HCT116 (cell line): ENCODE results near the gene TMEM128. TPM values are rescaled to one million over a fixed set of nuclear protein-coding genes. Genes with fewer than 3 reads are reported as not detected.

ENCODE experiments used
- ATAC-seq: fragments of 200-7000 bp; cut with Tn5 transposase; 2 replicates; pipeline ENCODE4 v1.9.1; 2020; ENCODE audit warnings: mild to moderate bottlenecking, moderate library complexity
- BruUV-seq: library from RNA; stranded (reverse); fragments of 400-500 nt; replicated peaks from 2 replicates; lab custom pipeline; 2021; lab: Mats Ljungman, UMichigan
- CTCF ChIA-PET: fragments of 300-600 bp; sonication (Branson Sonifier 250); formaldehyde crosslinking; loops from one replicate; lab custom pipeline; 2021; ENCODE audit warnings: antibody characterized with exemption; lab: Charles Lee
- POLR2A ChIA-PET: fragments of 300-600, 350-600 bp; sonication (Branson Sonifier 250); formaldehyde crosslinking; loops from one replicate; lab custom pipeline; 2021; ENCODE audit warnings: antibody characterized with exemption; lab: Charles Lee
- RAD21 ChIA-PET, 2 experiments: fragments of 300-600 bp; sonication (Branson Sonifier 250); formaldehyde crosslinking; loops; one replicate each; lab custom pipeline; 2023; ENCODE audit warnings: low total read pairs in 2 of 2; ENCODE audit not compliant: uncharacterized antibody in 2 of 2, unreplicated experiment in 2 of 2, low non-redundant PET in 1 of 2; lab: Charles Lee
- DNase-seq: peaks from one replicate; pipeline ENCODE4 v3.0.0-alpha.2; 2010; ENCODE audit warnings: low read depth, low spot score
- H2AFZ ChIP-seq: fragments of 200-600 bp; shearing (Covaris generic), sonication (generic); 2 replicates; pipeline ENCODE4 v1.6.1; 2017; ENCODE audit warnings: low read depth, mixed run types, mixed read lengths, antibody characterized with exemption, low read length; ENCODE audit not compliant: poor library complexity, severe bottlenecking
- H3K27ac ChIP-seq: 2 replicates; pipeline ENCODE4 v1.5.1; 2012; ENCODE audit warnings: low read depth, low read length
- H3K27me3 ChIP-seq: fragments of 200-600 bp; sonication (generic); 2 replicates; pipeline ENCODE4 v1.6.1; 2016; ENCODE audit warnings: mixed run types, low read length, mixed read lengths; ENCODE audit not compliant: insufficient read depth
- H3K36me3 ChIP-seq, 2 experiments: fragments of 200-500 bp in 1 of 2; fragments of 200-600 bp in 1 of 2; sonication (Bioruptor generic) in 1 of 2; sonication (generic) in 1 of 2; 2 replicates each; pipeline versions ENCODE4 v1.5.1 to v1.6.1; 2014 to 2016; ENCODE audit warnings: low read length in 2 of 2, inconsistent platforms in 1 of 2, mixed read lengths in 1 of 2, mixed run types in 1 of 2; ENCODE audit not compliant: insufficient read depth in 2 of 2, control insufficient read depth in 1 of 2
- H3K4me1 ChIP-seq, 2 experiments: fragments of 200-600 bp in 1 of 2; sonication (generic) in 1 of 2; 2 replicates each; pipeline versions ENCODE4 v1.5.1 to v1.6.1; 2012 to 2017; ENCODE audit warnings: low read length in 2 of 2, inconsistent platforms in 1 of 2, mild to moderate bottlenecking in 1 of 2, mixed read lengths in 1 of 2, mixed run types in 1 of 2, moderate library complexity in 1 of 2; ENCODE audit not compliant: insufficient read depth in 2 of 2, control insufficient read depth in 1 of 2
- H3K4me2 ChIP-seq: fragments of 200-600 bp; sonication (generic); 2 replicates; pipeline ENCODE4 v1.6.1; 2017; ENCODE audit warnings: mixed run types, low read length, mixed read lengths
- H3K4me3 ChIP-seq, 2 experiments: fragments of 200-600 bp in 1 of 2; sonication (generic) in 1 of 2; replicated peaks in 1 of 2; 2 replicates each; pipeline ENCODE4 v1.5.1; 2011 to 2016; ENCODE audit warnings: low read length in 2 of 2, control low read depth in 1 of 2, low read depth in 1 of 2, mild to moderate bottlenecking in 1 of 2, mixed read lengths in 1 of 2, mixed run types in 1 of 2
- H3K79me2 ChIP-seq: fragments of 200-600 bp; sonication (generic); 2 replicates; pipeline ENCODE4 v1.6.1; 2017; ENCODE audit warnings: mild to moderate bottlenecking, mixed run types, low read length, moderate library complexity, mixed read lengths; ENCODE audit not compliant: insufficient read depth
- H3K9ac ChIP-seq: fragments of 200-600 bp; sonication (generic); 2 replicates; pipeline ENCODE4 v1.6.1; 2016; ENCODE audit warnings: low read length, mixed read lengths
- H3K9me2 ChIP-seq: fragments of 200-600 bp; sonication (generic), shearing (Covaris generic); 2 replicates; pipeline ENCODE4 v1.6.1; 2017; ENCODE audit warnings: mixed run types, mild to moderate bottlenecking, moderate library complexity; ENCODE audit not compliant: insufficient read depth
- H3K9me3 ChIP-seq, 2 experiments: fragments of 200-500 bp in 1 of 2; fragments of 200-600 bp in 1 of 2; sonication (Bioruptor generic) in 1 of 2; sonication (generic) in 1 of 2; 2 replicates each; pipeline ENCODE4 v1.6.1; 2014 to 2017; ENCODE audit warnings: low read length in 2 of 2, mixed read lengths in 2 of 2, inconsistent platforms in 1 of 2, low read depth in 1 of 2, mild to moderate bottlenecking in 1 of 2, mixed run types in 1 of 2, moderate library complexity in 1 of 2; ENCODE audit not compliant: control insufficient read depth in 1 of 2, insufficient read depth in 1 of 2
- H4K20me1 ChIP-seq: fragments of 200-600 bp; sonication (generic), shearing (Covaris generic); 2 replicates; pipeline ENCODE4 v1.6.1; 2017; ENCODE audit warnings: mixed run types, mild to moderate bottlenecking, moderate library complexity; ENCODE audit not compliant: insufficient read depth
- CBX3 ChIP-seq: IDR thresholded peaks from 2 replicates; pipeline ENCODE4 v1.6.1; 2012; ENCODE audit warnings: low read depth
- EGR1 ChIP-seq: IDR thresholded peaks from 2 replicates; pipeline ENCODE4 v1.6.1; 2012; ENCODE audit warnings: low read depth
- ELF1 ChIP-seq: IDR thresholded peaks from 2 replicates; pipeline ENCODE4 v1.6.1; 2012; ENCODE audit warnings: low read depth, borderline replicate concordance
- EZH2 ChIP-seq: fragments of 200-600 bp; sonication (generic); IDR thresholded peaks from 2 replicates; pipeline ENCODE4 v1.6.1; 2017; ENCODE audit warnings: antibody characterized with exemption, mixed run types
- EZH2phosphoT487 ChIP-seq: fragments of 200-600 bp; IDR thresholded peaks from 2 replicates; pipeline ENCODE4 v1.6.1; 2018; ENCODE audit warnings: antibody characterized with exemption, borderline replicate concordance
- POLR2A ChIP-seq: IDR thresholded peaks from 2 replicates; pipeline ENCODE4 v1.7.0; 2011; ENCODE audit warnings: borderline replicate concordance; ENCODE audit not compliant: insufficient read depth, insufficient read length; ENCODE audit errors: extremely low read depth
- POLR2AphosphoS5 ChIP-seq: IDR thresholded peaks from 2 replicates; pipeline ENCODE4 v1.6.1; 2011; ENCODE audit warnings: mild to moderate bottlenecking, low read depth, low read length, moderate library complexity
- RAD21 ChIP-seq: IDR thresholded peaks from 2 replicates; pipeline ENCODE4 v1.6.1; 2012; ENCODE audit warnings: low read depth, mild to moderate bottlenecking
- SIN3A ChIP-seq: IDR thresholded peaks from 2 replicates; pipeline ENCODE4 v1.6.1; 2012; ENCODE audit warnings: low read depth
- SRF ChIP-seq: IDR thresholded peaks from 2 replicates; pipeline ENCODE4 v1.6.1; 2012; ENCODE audit warnings: low read depth
- TCF7L2 ChIP-seq: IDR thresholded peaks from 2 replicates; pipeline ENCODE4 v1.7.0; 2011; ENCODE audit warnings: borderline replicate concordance, inconsistent platforms; ENCODE audit not compliant: insufficient read depth, insufficient read length; ENCODE audit errors: extremely low read depth
- intact Hi-C: fragments of 100-400 bp; cut with micrococcal nuclease; formaldehyde crosslinking; loops from 2 replicates; pipeline ENCODE4 v1.10.0; 2022
- total RNA-seq: library from RNA; stranded (reverse); gene quantifications from one replicate; pipeline ENCODE4 v1.2.1, GENCODE V29; 2021; ENCODE audit not compliant: unreplicated experiment
- TF ChIP-seq, protein P1 (sequence below): IDR thresholded peaks from 2 replicates; pipeline ENCODE4 v1.6.1; 2012

The TMEM128 gene
- total RNA-seq, 1 experiment from 2014 or later, result 19.5 TPM

DNA sequence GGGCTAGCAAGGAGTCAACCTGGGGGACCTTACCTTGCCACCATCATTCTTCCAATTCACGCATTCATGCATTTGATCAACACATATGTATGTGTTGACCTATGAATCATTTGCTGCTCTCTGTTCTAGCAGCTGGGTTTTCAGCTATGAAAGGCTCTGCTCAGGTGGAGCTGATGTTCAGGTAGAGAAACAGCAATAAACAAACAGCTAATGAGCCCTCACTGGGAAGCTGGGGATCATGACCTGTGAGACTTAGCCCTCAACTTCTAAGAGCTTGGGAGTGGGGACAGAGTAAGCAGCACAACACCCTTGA lies 19.7 kb downstream of the TMEM128 start:
- POLR2A ChIA-PET, result no interaction called here
- Histone ChIP-seq H3K4me1 (no peaks in the 10 kb centered on the region), H3K27me3 (no peaks in the 10 kb centered on the region), H3K9me2 (no peaks in the 10 kb centered on the region), H3K27ac (no peak overlapping the region), H3K79me2 (no peaks in the 10 kb centered on the region), H3K36me3 (no peaks in the 10 kb centered on the region), H4K20me1 (no peaks in the 10 kb centered on the region), H3K4me3 (no peak overlapping the region), H2AFZ (no peak overlapping the region), H3K9ac (no peak overlapping the region), H3K9me3 (no peaks in the 10 kb centered on the region; a peak in 1 of 4 replicates), H3K4me2 (no peak overlapping the region)
- BruUV-seq, result no TSS peak
- intact Hi-C loops, result no loop called here
- CTCF ChIA-PET, result no interaction called here
- ATAC-seq, result no peak
- DNase-seq, result no peak
- TF ChIP-seq CBX3, result no peak
- no peak for TF ChIP-seq POLR2AphosphoS5
- no peak for TF ChIP-seq EZH2phosphoT487
- TF ChIP-seq TCF7L2, result no peak
- TF ChIP-seq, protein P1, sequence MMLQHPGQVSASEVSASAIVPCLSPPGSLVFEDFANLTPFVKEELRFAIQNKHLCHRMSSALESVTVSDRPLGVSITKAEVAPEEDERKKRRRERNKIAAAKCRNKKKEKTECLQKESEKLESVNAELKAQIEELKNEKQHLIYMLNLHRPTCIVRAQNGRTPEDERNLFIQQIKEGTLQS, result no peak
- no peak for TF ChIP-seq SRF
- TF ChIP-seq POLR2A, result no peak
- TF ChIP-seq EGR1, result no peak
- no peak for TF ChIP-seq ELF1
- TF ChIP-seq RAD21, result no peak
- TF ChIP-seq SIN3A, result no peak
- no peak for TF ChIP-seq EZH2
- RAD21 ChIA-PET, result no interaction called here
